IMR-90 (cell line): ENCODE results near the gene RNF181. TPM values are rescaled to one million over a fixed set of nuclear protein-coding genes. Genes with fewer than 3 reads are reported as not detected.

Experiments used
- ATAC-seq: fragments of 200-7000 bp; cut with Tn5 transposase; 2 replicates; pipeline ENCODE4 v1.9.1; 2020; ENCODE audit warnings: low read depth, mild to moderate bottlenecking, moderate library complexity
- BruUV-seq: library from RNA; stranded (reverse); fragments of 400-500 nt; replicated peaks from 2 replicates; lab custom pipeline; 2021; lab: Mats Ljungman, UMichigan
- CTCF ChIA-PET: fragments of 300-600 bp; formaldehyde crosslinking; extraction: SDS; loops from one replicate; lab custom pipeline; 2021; ENCODE audit warnings: antibody characterized with exemption; lab: Yijun Ruan, JAX
- POLR2A ChIA-PET: fragments of 300-600 bp; sonication (Branson Sonifier 250); formaldehyde crosslinking; loops from one replicate; lab custom pipeline; 2022; ENCODE audit warnings: antibody characterized with exemption; ENCODE audit not compliant: unreplicated experiment; lab: Charles Lee
- DNase-seq: peaks from one replicate; pipeline ENCODE4 v3.0.0; 2013
- H2AFZ ChIP-seq: replicated peaks from 2 replicates; pipeline ENCODE3; 2013; ENCODE audit warnings: low read length, mild to moderate bottlenecking; ENCODE audit not compliant: poor library complexity
- H2AK5ac ChIP-seq: 2 replicates; pipeline ENCODE4 v1.6.1; 2013; ENCODE audit warnings: low read depth, low read length, inconsistent platforms
- H2AK9ac ChIP-seq: replicated peaks from 2 replicates; pipeline ENCODE3; 2013; ENCODE audit warnings: mild to moderate bottlenecking, low read depth, low read length, moderate library complexity; ENCODE audit not compliant: poor library complexity
- H2BK120ac ChIP-seq: 2 replicates; pipeline ENCODE4 v1.6.1; 2013; ENCODE audit warnings: low read depth, low read length, inconsistent platforms
- H2BK15ac ChIP-seq: 3 replicates; pipeline ENCODE4 v1.6.1; 2013; ENCODE audit warnings: low read depth, low read length, inconsistent platforms
- H2BK20ac ChIP-seq: 2 replicates; pipeline ENCODE4 v1.6.1; 2013; ENCODE audit warnings: low read depth, mild to moderate bottlenecking, inconsistent platforms, low read length, moderate library complexity
- H2BK5ac ChIP-seq: 2 replicates; pipeline ENCODE4 v1.6.1; 2013; ENCODE audit warnings: mild to moderate bottlenecking, low read depth, low read length, inconsistent platforms; ENCODE audit not compliant: poor library complexity, severe bottlenecking
- H3K14ac ChIP-seq: replicated peaks from 2 replicates; pipeline ENCODE4 v1.6.1; 2013; ENCODE audit warnings: low read depth, low read length, inconsistent platforms
- H3K18ac ChIP-seq: 2 replicates; pipeline ENCODE4 v1.6.1; 2013; ENCODE audit warnings: low read depth, low read length, control low read depth
- H3K23ac ChIP-seq: 2 replicates; pipeline ENCODE4 v1.6.1; 2013; ENCODE audit warnings: low read depth, low read length, inconsistent platforms
- H3K27ac ChIP-seq: 2 replicates; pipeline ENCODE4 v1.5.1; 2013; ENCODE audit warnings: mild to moderate bottlenecking, control low read depth, low read length; ENCODE audit not compliant: insufficient read depth
- H3K27me3 ChIP-seq: 2 replicates; pipeline ENCODE4 v1.6.1; 2013; ENCODE audit warnings: low read length; ENCODE audit not compliant: control insufficient read depth, insufficient read depth
- H3K36me3 ChIP-seq: 2 replicates; pipeline ENCODE4 v1.6.1; 2013; ENCODE audit warnings: low read length, mixed read lengths; ENCODE audit not compliant: control insufficient read depth, insufficient read depth
- H3K4ac ChIP-seq: 2 replicates; pipeline ENCODE4 v1.6.1; 2013; ENCODE audit warnings: low read depth, low read length, inconsistent platforms
- H3K4me1 ChIP-seq: 2 replicates; pipeline ENCODE4 v1.6.1; 2013; ENCODE audit warnings: low read length, mixed read lengths; ENCODE audit not compliant: control insufficient read depth, insufficient read depth
- H3K4me2 ChIP-seq: 2 replicates; pipeline ENCODE4 v1.6.1; 2013; ENCODE audit warnings: low read depth, mild to moderate bottlenecking, control low read depth, low read length, moderate library complexity
- H3K4me3 ChIP-seq: 2 replicates; pipeline ENCODE4 v1.5.1; 2013; ENCODE audit warnings: low read depth, mild to moderate bottlenecking, control low read depth, low read length, moderate library complexity; ENCODE audit not compliant: insufficient read depth
- H3K56ac ChIP-seq: 2 replicates; pipeline ENCODE4 v1.6.1; 2013; ENCODE audit warnings: low read length, inconsistent platforms; ENCODE audit not compliant: insufficient read depth; ENCODE audit errors: extremely low read depth
- H3K79me1 ChIP-seq, 2 experiments: 2 replicates each; pipeline ENCODE4 v1.6.1; 2013; ENCODE audit warnings: low read length in 2 of 2, inconsistent platforms in 1 of 2, low read depth in 1 of 2
- H3K9ac ChIP-seq: 2 replicates; pipeline ENCODE4 v1.6.1; 2013; ENCODE audit warnings: low read depth, low read length, control low read depth
- H3K9me1 ChIP-seq: 2 replicates; pipeline ENCODE4 v1.6.1; 2013; ENCODE audit warnings: low read length, inconsistent platforms; ENCODE audit not compliant: insufficient read depth
- H3K9me3 ChIP-seq: 2 replicates; pipeline ENCODE4 v1.6.1; 2013; ENCODE audit warnings: low read length; ENCODE audit not compliant: control insufficient read depth, insufficient read depth
- H4K20me1 ChIP-seq: 2 replicates; pipeline ENCODE4 v1.6.1; 2013; ENCODE audit warnings: low read length, inconsistent platforms; ENCODE audit not compliant: insufficient read depth
- H4K5ac ChIP-seq: 2 replicates; pipeline ENCODE4 v1.6.1; 2013; ENCODE audit warnings: mild to moderate bottlenecking, low read depth, low read length, control low read depth
- H4K8ac ChIP-seq, 2 experiments: 2 replicates each; pipeline ENCODE4 v1.6.1; 2013; ENCODE audit warnings: low read depth in 2 of 2, low read length in 2 of 2, control low read depth in 1 of 2, inconsistent platforms in 1 of 2
- H4K91ac ChIP-seq: 2 replicates; pipeline ENCODE4 v1.6.1; 2013; ENCODE audit warnings: low read depth, low read length, inconsistent platforms; ENCODE audit not compliant: insufficient read depth
- BHLHE40 ChIP-seq: fragments of 150-350 bp; IDR thresholded peaks from 2 replicates; pipeline ENCODE4 v1.6.1; 2016; ENCODE audit warnings: mild to moderate bottlenecking, low read depth, low read length
- FOS ChIP-seq: fragments of 150-350 bp; IDR thresholded peaks from 2 replicates; pipeline ENCODE4 v1.6.1; 2016; ENCODE audit warnings: low read depth, low read length
- MAFK ChIP-seq: IDR thresholded peaks from 2 replicates; pipeline ENCODE4 v1.6.1; 2012; ENCODE audit warnings: low read depth, low read length, improper control_type of control experiment
- MAZ ChIP-seq: IDR thresholded peaks from 2 replicates; pipeline ENCODE4 v1.6.1; 2012; ENCODE audit warnings: low read depth, mild to moderate bottlenecking, low read length, improper control_type of control experiment, moderate library complexity, borderline replicate concordance
- RCOR1 ChIP-seq: IDR thresholded peaks from 2 replicates; pipeline ENCODE4 v1.6.1; 2012; ENCODE audit warnings: mild to moderate bottlenecking, low read length, improper control_type of control experiment; ENCODE audit not compliant: insufficient replicate concordance
- SMC3 ChIP-seq: fragments of 150-350 bp; IDR thresholded peaks from 2 replicates; pipeline ENCODE4 v1.6.1; 2016; ENCODE audit warnings: low read depth, mild to moderate bottlenecking, antibody characterized with exemption, low read length, moderate library complexity
- WGBS, 2 experiments: methylation state at CpG; one replicate each; pipeline versions ENCODE4 v1.1.5 to v1.1.7; 2013; ENCODE audit warnings: missing lambda C conversion rate in 2 of 2; ENCODE audit not compliant: insufficient read length in 1 of 2; ENCODE audit errors: extremely low coverage in 2 of 2; 5-methylcytosine and 5-hydroxymethylcytosine counted together
- dilution Hi-C: fragments of 300-500 bp; cut with HindIII; formaldehyde crosslinking; loops from one replicate; pipeline ENCODE4 v1.14.3; 2018; ENCODE audit warnings: low sequenced_read_pairs; ENCODE audit not compliant: unreplicated experiment
- in situ Hi-C: fragments of 300-500 bp; cut with MboI; formaldehyde crosslinking; loops from 3 replicates; pipeline ENCODE4 v1.14.3; 2019; ENCODE audit warnings: low sequenced_read_pairs, inconsistent platforms, mixed read lengths
- intact Hi-C: fragments of 100-400 bp; cut with micrococcal nuclease; formaldehyde crosslinking; loops from 2 replicates; pipeline ENCODE4 v1.10.0; 2022
- polyA plus RNA-seq, 3 experiments: library from polyadenylated mRNA; depleted of rRNA; stranded (reverse); fragments of >200 nt; gene quantifications; 2 replicates each; pipeline ENCODE4 v1.2.3, GENCODE V29; 2012; ENCODE audit warnings: low replicate concordance in 1 of 3
- total RNA-seq: library from RNA; depleted of rRNA; stranded (reverse); fragments of >200 nt; gene quantifications from 2 replicates; pipeline ENCODE4 v1.2.3, GENCODE V29; 2012
- TF ChIP-seq, protein P1 (sequence below): fragments of 150-350 bp; IDR thresholded peaks from 2 replicates; pipeline ENCODE4 v1.6.1; 2016; ENCODE audit warnings: low read depth, mild to moderate bottlenecking, low read length, moderate library complexity, borderline replicate concordance
- TF ChIP-seq, protein P2 (sequence below): conservative IDR thresholded peaks from 2 replicates; pipeline ENCODE4 v1.5.1; 2012; ENCODE audit warnings: mild to moderate bottlenecking, low read depth, low read length, improper control_type of control experiment
- TF ChIP-seq, protein P3 (sequence below): fragments of 150-350 bp; IDR thresholded peaks from 2 replicates; pipeline ENCODE4 v1.6.1; 2017; ENCODE audit warnings: mild to moderate bottlenecking, antibody characterized with exemption, low read length, low read depth

The RNF181 gene
- total and polyA plus RNA-seq, 2 of the 4 experiments (the other 2 are of a cell fraction) = 438 to 498 TPM

DNA sequence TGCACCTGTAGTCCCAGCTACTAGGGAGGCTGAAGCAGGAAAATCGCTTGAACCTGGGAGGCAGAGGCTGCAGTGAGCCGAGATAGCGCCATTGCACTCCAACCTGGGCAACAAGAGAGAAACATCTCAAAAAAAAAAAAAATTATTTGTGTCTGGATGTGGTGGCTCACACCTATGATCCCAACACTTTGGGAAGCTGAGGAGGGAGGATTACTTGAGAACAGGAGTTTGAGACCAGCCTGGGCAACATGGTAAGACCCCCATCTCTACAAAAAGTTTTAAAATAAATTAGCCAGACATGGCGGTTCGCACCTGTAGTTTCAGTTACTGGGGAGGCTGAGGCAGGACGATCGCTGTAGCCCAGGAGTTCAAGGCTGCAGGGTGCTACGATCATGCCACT is 19.8 kb upstream of the RNF181 start:
- Histone ChIP-seq H2BK15ac (no peak overlapping the region), H4K20me1 (no peaks in the 10 kb centered on the region), H3K4me3 (no peak overlapping the region), H2AFZ (no peak overlapping the region), H3K23ac (no peak overlapping the region), H2AK5ac (0 out of 2 replicates have a peak overlapping the region, but pooled peaks have one; percentile 16), H3K9ac (no peak overlapping the region), H3K4ac (peak overlapping the region; percentile 1; the same call in 1 of the 2 replicates), H4K5ac (no peak overlapping the region), H3K9me1 (0 out of 2 replicates have a peak, but pooled peaks cover 3% of the 10 kb centered on the region), H3K14ac (no peak overlapping the region), H3K27ac (no peak overlapping the region), H4K91ac (no peak overlapping the region), H3K4me1 (peaks cover 16% of the 10 kb centered on the region; the same call in 1 of the 2 replicates), H3K18ac (no peak overlapping the region), H2AK9ac (no peak overlapping the region), H2BK120ac (no peak overlapping the region), H3K9me3 (no peaks in the 10 kb centered on the region), H3K36me3 (no peaks in the 10 kb centered on the region), H3K56ac (no peak overlapping the region), H2BK5ac (no peak overlapping the region), H2BK20ac (no peak overlapping the region), H3K27me3 (peaks cover 12% of the 10 kb centered on the region), H4K8ac (no peak overlapping the region), H3K79me1 (no peaks in the 10 kb centered on the region), H3K4me2 (no peak overlapping the region)
- dilution Hi-C loops (no loop called here), in situ Hi-C loops (no loop called here), intact Hi-C loops (no loop called here)
- no TSS peak for BruUV-seq
- CTCF ChIA-PET = no interaction called here
- DNase-seq = no peak
- POLR2A ChIA-PET = no interaction called here
- ATAC-seq = no peak
- TF ChIP-seq MAZ (no peak), BHLHE40 (no peak), FOS (no peak), MAFK (no peak), SMC3 (no peak), RCOR1 (no peak)
- TF ChIP-seq, protein P1, sequence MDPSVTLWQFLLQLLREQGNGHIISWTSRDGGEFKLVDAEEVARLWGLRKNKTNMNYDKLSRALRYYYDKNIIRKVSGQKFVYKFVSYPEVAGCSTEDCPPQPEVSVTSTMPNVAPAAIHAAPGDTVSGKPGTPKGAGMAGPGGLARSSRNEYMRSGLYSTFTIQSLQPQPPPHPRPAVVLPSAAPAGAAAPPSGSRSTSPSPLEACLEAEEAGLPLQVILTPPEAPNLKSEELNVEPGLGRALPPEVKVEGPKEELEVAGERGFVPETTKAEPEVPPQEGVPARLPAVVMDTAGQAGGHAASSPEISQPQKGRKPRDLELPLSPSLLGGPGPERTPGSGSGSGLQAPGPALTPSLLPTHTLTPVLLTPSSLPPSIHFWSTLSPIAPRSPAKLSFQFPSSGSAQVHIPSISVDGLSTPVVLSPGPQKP = no peak
- TF ChIP-seq, protein P2, sequence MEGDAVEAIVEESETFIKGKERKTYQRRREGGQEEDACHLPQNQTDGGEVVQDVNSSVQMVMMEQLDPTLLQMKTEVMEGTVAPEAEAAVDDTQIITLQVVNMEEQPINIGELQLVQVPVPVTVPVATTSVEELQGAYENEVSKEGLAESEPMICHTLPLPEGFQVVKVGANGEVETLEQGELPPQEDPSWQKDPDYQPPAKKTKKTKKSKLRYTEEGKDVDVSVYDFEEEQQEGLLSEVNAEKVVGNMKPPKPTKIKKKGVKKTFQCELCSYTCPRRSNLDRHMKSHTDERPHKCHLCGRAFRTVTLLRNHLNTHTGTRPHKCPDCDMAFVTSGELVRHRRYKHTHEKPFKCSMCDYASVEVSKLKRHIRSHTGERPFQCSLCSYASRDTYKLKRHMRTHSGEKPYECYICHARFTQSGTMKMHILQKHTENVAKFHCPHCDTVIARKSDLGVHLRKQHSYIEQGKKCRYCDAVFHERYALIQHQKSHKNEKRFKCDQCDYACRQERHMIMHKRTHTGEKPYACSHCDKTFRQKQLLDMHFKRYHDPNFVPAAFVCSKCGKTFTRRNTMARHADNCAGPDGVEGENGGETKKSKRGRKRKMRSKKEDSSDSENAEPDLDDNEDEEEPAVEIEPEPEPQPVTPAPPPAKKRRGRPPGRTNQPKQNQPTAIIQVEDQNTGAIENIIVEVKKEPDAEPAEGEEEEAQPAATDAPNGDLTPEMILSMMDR = no peak
- TF ChIP-seq, protein P3, sequence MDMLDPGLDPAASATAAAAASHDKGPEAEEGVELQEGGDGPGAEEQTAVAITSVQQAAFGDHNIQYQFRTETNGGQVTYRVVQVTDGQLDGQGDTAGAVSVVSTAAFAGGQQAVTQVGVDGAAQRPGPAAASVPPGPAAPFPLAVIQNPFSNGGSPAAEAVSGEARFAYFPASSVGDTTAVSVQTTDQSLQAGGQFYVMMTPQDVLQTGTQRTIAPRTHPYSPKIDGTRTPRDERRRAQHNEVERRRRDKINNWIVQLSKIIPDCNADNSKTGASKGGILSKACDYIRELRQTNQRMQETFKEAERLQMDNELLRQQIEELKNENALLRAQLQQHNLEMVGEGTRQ = no peak
- 93% methylated on average over 2 of the region's 8 CpGs; no CpG with 5 or more reads in 1 of the 2 experiments for WGBS, 2 experiments
